CD4-positive, alpha-beta T cell treated with Interleukin-12 subunit alpha and Interleukin-12 subunit beta, for 1 hour (primary cell): ENCODE measurements around the gene CCDC194.
"Not testable (repeated sequence)": the region's sequence is repeated elsewhere in the genome, so short reads cannot be mapped to it uniquely, and the experiment has no call there.

ENCODE experiments used
- DNase-seq: peaks from one replicate; pipeline ENCODE4 v3.0.0-alpha.2; 2020

Gene CCDC194

DNA sequence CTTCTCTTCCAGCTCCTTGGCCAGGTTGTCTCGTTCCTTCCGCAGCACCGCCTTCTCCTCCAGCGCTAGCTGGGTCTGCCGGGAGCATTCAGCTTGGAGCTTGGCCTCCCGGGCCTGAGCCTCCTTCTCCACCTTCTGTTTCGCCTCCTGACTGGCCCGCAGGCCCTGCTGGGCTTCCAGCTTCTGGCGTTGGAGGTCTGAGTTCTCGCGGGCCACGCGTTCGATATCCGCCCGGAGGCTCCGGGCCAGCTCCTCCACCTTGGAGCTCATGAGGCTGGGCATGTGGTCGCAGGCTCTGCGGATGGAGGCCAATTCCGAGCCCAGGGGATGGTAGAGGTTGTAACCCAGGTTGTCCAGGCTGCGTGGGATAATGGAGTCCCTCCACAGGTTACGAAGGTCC lies 28.6 kb downstream of the CCDC194 start:
- no peak for DNase-seq

DNA sequence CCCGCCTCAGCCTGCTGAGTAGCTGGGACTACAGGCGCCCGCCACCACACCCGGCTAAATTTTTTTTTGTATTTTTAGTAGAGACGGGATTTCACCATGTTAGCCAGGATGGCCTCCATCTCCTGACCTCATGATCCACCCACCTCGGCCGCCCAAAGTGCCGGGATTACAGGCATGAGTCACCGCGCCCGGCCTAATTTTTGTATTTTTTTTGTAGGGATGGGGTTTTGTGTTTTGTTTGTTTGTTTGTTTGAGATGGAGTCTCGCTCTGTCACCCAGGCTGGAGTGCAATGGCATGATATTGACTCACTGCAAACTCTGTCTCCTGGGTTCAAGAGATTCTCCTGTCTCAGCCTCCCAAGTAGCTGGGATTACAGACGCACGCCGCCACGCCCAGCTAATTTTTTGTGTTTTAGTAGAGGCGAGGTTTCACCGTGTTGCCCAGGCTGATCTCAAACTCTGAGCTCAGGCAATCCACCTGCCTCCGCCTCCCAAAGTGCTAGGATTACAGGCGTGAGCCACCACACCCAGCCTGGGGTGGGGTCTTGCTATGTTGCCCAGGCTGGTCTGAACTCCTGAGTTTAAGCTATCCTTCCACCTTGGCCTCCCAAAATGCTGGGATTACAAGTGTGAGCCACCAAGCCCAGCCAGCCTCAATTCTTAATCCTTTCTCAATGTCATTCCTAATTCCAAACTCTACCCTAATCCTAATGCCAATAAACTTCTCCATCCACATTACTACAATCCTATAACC lies 30.0 kb downstream of the CCDC194 start:
- DNase-seq = not testable (repeated sequence)

DNA sequence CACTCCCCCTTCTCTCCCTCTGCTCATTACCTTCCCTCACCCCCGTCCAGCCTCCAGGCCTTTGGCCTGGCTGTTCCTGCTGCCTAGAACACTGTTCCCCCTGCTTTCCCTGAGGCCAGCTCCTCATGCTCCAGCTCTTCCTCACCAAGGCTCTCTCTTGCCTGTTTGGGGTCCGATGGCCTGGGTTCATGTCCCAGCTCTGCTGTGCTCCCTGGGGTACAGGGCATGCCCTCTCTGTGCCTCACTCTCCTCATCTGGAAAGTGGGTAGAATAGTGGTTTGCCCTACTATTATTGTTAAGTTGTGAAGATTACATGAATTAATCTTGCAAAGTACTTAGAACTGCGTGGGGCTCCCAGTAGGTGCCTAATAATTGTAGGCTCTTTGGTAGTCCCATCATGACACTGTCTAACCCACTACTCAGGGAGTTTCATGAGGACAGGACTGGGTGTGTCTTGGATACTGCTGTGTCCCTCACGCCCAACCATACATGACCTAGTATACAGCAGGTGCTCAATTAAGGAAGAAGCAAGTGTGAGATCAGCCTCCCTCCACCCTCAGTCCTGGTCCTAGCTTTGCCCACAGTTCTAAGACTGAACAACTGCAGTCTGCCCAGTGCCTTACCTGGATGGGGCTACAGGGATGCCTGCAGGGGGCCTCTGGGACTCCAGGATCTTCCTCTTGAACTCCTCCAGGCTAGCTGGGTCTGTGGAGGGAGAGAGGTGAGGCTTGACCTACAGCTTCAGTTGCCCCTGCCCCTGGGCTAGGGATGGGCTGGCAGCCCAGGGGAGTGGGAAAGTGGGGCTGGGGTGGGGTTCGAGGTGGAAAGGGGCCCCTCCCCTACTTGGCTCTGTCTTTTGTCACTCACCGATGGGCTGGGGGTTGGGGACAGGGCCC lies 33.8 kb downstream of the CCDC194 start:
- DNase-seq = no peak

DNA sequence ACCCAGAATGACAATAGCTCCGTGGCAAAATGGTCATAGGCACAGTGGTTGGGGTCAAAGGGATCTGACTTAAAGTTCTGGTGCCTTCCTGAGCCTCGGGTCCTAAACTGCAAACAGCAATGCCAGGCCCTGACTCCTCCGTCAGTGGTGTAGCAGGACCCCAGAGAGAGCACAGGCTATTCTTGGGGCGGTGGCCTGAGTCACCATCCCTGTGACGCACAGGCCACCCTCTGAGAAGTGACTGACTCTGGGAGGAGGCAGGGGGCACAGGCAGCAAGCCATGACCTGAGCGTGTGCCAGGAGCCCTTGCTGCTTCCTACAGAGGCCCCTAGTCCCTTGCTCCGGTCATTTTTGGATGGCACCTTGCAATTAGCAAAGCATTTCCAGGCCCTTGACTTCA lies 35.6 kb downstream of the CCDC194 start:
- no peak for DNase-seq

DNA sequence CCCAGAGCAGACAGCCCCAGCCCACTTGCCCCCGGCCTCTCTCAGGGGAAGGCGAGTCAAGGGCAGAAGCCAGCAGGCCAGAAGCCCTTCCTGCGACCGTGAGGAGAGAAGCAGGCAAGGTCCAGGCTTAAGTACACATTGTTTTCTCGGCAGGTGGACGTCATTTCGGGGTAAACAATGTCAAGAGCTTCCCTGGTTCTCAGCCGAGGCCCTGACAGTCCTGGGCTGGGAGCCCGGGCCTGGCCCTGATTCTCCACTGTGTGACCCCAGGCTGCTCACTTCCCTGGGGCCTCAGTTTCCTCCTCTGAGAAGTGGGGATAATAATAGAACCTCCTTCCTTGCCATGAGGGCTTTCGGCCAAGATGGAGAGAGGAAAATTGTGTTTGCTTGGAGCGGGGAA lies 36.3 kb downstream of the CCDC194 start:
- no peak for DNase-seq

DNA sequence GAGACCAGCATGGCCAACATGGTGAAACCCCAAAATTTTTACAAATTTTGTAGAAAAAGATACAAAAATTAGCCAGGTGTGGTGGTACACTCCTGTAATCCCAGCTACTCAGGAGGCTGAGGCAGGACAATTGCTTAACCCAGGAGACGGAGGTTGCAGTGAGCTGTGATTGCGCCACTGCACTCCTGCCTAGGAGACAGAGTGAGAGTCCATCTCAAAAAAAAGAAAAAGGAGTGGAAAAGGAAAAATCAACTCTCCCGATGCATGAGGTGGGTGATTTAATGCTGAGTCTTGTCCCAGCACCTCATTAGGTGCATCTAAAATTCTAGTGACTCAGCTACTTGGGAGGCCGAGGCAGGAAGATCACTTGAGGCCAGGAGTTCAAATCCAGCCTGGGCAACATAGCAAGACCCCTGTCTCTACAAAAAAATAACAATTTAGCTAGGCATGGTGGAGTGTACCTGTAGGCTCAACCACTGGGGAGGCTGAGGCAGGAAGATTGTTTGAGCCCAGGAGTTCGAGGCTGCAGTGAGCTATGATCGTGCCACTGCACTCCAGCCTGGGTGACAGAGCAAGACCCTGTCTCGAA lies 36.8 kb downstream of the CCDC194 start:
- DNase-seq = no peak

DNA sequence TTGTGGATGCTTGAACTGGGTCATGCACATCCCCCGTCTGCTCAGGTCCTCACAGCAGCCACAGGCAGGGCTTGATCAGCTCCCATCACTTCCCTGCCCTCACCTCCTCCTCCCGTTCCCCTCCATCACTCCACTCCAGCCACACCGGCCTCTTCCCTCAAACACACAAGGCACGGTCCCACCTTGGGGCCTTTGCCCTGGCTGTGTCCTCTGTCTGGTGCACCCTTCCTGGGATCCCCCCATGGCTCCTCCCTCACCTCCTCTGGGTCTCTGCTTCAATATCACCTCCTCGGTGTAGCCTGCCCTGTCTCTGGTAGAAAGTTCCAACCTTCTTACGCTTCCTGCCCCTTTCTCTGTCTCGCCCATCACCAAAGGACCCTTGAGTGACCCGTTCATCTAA lies 40.6 kb downstream of the CCDC194 start:
- DNase-seq = no peak

DNA sequence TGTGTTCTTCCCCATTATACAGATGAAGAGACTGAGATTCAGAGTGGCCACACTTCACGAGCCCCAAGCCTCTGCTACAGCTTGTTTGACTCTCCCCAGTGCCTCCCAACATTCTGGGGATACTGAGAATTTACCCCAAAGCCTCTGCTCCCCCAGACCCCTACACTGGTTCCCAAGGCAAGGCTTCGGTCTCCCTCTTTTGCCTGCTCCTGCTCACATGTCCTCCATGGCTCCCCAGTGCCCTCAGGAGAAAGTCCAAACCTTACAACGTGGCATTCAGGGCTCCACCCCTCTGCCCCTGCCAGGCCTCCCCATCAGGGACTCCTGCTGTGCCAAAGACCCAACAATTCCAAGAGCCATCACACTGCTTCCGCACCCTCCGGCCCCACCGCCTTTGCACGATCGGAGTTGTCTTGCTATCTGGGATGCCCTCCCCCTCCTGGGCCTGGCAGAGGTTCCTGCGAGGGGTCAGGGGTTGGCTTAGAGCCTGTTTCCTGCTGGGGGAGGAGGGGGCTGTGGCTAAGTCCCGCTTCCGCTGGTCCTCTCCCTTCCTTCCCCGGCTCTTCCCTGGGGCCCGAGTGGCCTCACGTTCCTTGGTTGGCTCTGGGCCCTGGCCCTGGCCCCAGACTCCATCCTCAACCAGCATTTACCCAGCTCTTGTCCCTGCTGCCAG lies 41.3 kb downstream of the CCDC194 start:
- no peak for DNase-seq

DNA sequence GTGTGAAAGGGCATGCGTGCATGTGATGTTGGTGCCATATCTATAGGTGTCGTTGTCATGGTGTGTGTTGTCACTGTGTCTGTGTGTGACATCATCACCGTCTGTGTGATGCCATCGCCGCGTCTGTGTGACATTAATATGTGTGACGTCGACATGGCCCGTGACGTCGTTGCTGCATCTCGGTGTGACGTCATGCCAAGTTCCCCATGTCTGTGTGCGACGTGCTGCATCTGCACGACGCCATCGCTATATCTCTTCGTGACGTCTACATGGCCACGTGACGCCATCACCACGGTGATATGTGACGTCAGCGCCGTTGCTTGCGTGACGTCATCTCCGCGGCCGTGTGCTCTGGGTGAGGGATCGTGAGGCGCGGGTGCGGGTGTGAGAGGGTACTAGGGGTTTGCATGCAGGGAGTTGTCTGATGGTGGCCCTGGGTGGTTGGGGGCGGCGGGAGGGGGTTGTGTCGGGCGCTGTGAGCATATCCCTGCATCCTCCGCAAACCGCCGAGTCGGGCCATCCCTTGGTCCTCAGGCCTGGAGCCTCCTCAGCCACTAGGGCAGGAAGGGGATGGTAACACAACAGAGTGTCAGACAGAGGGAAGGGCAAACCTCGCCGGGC lies 42.1 kb downstream of the CCDC194 start:
- DNase-seq = no peak

DNA sequence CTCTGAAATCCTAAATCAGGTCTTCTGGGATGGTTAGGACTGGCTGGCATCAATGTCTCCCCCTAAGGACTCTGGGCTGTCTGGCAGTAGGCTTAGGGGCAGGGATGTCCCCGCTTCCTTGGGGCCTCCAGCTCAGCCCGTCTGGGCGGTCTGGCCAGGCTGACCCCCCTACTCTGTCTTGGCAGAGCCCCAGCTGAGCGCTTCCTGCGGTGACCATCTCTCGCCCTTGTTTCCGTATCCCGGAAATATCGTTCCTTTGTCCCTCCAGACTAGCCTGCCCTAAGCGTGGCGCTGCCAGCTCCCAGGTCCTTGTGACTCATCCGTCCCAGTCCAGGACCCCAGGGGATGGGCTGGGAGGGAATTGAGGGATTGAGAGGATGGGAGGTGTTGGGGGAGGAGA lies 45.3 kb downstream of the CCDC194 start:
- no peak for DNase-seq

DNA sequence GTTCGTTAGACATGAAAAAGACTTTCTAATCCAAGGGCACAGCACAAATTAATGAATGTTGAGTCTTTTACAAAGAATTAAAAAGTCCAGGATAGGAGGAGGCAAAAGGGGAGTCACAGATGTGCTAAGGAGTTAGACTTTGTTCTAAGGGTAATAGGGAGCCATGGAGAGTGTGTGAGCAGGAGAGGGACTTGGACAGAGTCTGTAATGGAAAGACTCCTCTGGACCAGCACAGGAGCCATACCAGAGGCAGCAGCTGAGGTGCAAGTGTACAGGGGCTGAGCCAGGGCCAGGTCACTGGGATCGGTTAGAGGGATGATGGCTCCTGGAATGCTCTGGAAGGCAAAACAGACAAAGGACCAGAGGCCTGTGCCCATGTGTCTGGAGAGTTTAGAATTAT lies 46.1 kb downstream of the CCDC194 start:
- DNase-seq = no peak

DNA sequence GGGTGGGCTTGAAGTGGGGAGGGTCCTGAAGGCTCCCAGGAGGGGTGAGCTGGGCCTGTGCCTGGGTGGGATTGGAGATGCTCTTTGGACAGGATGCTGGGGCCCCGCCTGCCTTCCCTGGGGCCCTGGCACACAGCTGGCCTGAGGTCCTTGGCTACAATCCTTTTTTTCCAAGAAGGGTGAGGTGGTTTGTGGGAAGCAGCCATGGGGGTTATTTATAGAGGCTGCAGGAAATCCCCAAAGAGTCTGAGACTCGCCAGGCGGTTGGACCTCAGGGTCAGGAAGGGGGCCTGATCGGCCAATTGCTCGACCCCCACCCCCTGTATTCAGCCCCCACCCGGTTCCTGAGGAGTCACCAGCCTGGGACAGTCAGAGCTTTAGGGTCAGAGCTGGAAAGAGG lies 46.6 kb downstream of the CCDC194 start:
- no peak for DNase-seq

DNA sequence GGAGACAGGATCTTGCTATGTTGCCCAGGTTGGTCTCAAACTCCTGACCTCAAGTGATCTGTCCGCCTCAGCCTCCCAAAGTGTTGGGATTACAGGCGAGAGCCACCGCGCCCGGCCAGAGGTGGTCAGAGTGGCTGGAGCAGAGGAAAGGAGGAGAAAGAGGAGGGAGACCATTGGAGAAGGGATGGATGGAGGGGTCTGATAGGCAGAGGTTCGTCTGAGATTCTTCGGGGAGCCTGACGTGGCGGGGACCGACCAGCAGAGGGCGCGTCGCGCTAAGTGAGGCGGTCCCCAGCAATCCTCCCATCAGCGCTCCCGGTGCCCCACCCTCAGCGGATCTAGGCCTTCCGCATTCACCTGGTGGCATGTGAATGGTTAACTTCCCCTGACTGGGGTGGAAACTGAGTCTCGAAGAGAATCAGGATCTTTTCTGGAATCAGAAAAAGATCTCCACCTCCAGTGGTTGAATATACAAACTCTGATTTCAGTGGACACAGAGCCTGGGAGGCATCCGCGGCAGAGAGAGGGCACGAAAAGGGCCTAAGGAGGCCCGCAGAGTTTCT lies 47.8 kb downstream of the CCDC194 start:
- DNase-seq = peak; percentile 78

DNA sequence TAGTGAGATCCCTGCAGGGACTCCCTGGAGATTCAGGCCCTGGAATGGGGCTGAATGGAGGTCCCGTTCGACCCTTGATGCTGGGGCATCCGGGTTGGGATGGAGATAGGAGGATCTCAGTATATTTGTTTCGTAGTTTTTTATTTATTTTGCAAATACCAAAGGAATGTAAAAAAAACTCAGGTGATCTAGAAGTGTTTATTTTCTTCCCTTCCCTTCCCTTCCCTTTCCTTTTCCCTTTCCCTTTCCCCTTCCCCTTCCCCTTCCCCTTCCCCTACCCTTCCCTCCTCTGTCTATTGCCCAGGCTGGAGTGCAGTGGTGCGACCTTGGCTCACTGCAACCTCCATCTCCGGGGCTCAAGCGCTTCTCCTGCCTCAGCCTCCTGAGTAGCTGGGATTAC lies 52.2 kb downstream of the CCDC194 start:
- DNase-seq = no peak

DNA sequence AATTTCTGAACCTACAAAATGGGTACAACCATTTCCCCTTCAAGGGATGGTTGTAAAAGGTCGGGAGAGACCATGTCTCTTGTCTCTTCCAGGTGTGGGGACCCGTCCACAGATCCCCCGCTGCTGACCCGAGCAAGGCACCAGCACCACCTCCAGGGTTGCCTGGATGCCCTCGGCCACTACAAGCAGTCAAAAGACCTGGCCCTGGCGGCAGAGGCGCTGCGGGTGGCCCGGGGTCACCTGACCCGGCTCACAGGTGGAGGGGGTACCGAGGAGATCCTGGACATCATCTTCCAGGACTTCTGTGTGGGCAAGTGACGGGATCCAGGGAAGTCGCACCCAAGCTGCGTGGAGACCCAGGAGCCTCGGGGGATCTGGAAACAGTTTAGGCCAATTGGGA lies 52.6 kb downstream of the CCDC194 start:
- no peak for DNase-seq

DNA sequence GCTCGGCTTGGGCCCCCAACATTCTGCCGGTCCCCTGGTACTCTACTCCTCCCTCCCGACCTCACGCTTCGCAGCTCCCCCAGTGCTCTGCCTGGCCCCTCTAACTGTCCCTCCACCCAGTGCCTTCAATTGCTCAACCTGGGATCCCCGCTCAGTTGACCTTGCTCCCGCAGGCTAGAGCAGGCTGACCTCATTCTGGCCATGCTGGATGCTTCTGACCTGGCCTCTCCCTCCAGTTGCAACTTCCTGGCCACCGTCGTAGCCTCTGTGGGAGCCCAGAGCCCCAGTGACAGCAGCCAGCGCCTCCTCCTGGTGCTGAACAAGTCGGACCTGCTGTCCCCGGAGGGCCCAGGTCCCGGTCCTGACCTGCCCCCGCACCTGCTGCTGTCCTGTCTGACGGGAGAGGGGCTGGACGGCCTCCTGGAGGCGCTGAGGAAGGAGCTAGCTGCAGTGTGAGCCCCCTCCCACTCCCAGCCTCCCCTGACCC lies 53.1 kb downstream of the CCDC194 start:
- DNase-seq = no peak
